SK-N-SH (cell line): ENCODE measurements around the gene SLC7A1. TPM values are rescaled to one million over a fixed set of nuclear protein-coding genes. Genes with fewer than 3 reads are reported as not detected.

Experiments used
- CTCF ChIA-PET: fragments of 300-600, 350-600 bp; formaldehyde crosslinking; extraction: SDS; loops from one replicate; lab custom pipeline; 2021; lab: Yijun Ruan, JAX
- POLR2A ChIA-PET: fragments of 350-600 bp; sonication (Branson Sonifier 250); formaldehyde crosslinking; extraction: SDS; loops from one replicate; lab custom pipeline; 2020; ENCODE audit warnings: antibody characterized with exemption, inconsistent platforms; lab: Yijun Ruan, JAX
- DNase-seq: peaks from one replicate; pipeline ENCODE4 v3.0.0; 2012
- H2AFZ ChIP-seq: fragments of 200-600 bp; sonication (generic); 2 replicates; pipeline ENCODE4 v1.8.1; 2016; ENCODE audit warnings: antibody characterized with exemption, mild to moderate bottlenecking, low read depth
- H3F3A ChIP-seq: fragments of 200-600 bp; sonication (generic); replicated peaks from 2 replicates; pipeline ENCODE3; 2016; ENCODE audit warnings: antibody characterized with exemption, mild to moderate bottlenecking; ENCODE audit not compliant: insufficient read depth
- H3K27ac ChIP-seq, 2 experiments: fragments of 200-500 bp in 1 of 2; fragments of 200-600 bp in 1 of 2; sonication (Bioruptor generic) in 1 of 2; sonication (generic), shearing (Covaris generic) in 1 of 2; 2 replicates each; pipeline versions ENCODE4 v1.5.1 to v1.6.1; 2014 to 2016; ENCODE audit warnings: low read depth in 2 of 2, inconsistent platforms in 1 of 2, low read length in 1 of 2, mild to moderate bottlenecking in 1 of 2, mixed read lengths in 1 of 2
- H3K27me3 ChIP-seq: fragments of 200-600 bp; sonication (generic), shearing (Covaris generic); 2 replicates; pipeline ENCODE4 v1.6.1; 2016; ENCODE audit warnings: mixed run types; ENCODE audit not compliant: insufficient read depth
- H3K36me3 ChIP-seq, 2 experiments: fragments of 200-500 bp in 1 of 2; fragments of 200-600 bp in 1 of 2; sonication (Bioruptor generic) in 1 of 2; sonication (generic) in 1 of 2; replicated peaks in 1 of 2; 2 replicates each; pipeline versions ENCODE3 to v1.5.1; 2014 to 2016; ENCODE audit warnings: low read length in 1 of 2, mild to moderate bottlenecking in 1 of 2; ENCODE audit not compliant: insufficient read depth in 2 of 2, control insufficient read depth in 1 of 2
- H3K4me1 ChIP-seq, 2 experiments: fragments of 200-500 bp in 1 of 2; fragments of 200-600 bp in 1 of 2; sonication (Bioruptor generic) in 1 of 2; sonication (generic), shearing (Covaris generic) in 1 of 2; 2 replicates each; pipeline versions ENCODE4 v1.5.1 to v1.6.1; 2014 to 2016; ENCODE audit warnings: low read depth in 1 of 2, low read length in 1 of 2, mixed run types in 1 of 2; ENCODE audit not compliant: insufficient read depth in 2 of 2, control insufficient read depth in 1 of 2
- H3K4me2 ChIP-seq: fragments of 200-600 bp; sonication (generic), shearing (Covaris generic); 2 replicates; pipeline ENCODE4 v1.6.1; 2017; ENCODE audit warnings: mixed run types
- H3K4me3 ChIP-seq, 2 experiments: fragments of 200-500 bp in 1 of 2; fragments of 200-600 bp in 1 of 2; sonication (Bioruptor generic) in 1 of 2; sonication (generic), shearing (Covaris generic) in 1 of 2; 2 replicates each; pipeline versions ENCODE4 v1.5.1 to v1.8.1; 2014 to 2016; ENCODE audit warnings: low read depth in 2 of 2, inconsistent platforms in 1 of 2, low read length in 1 of 2, mild to moderate bottlenecking in 1 of 2, mixed read lengths in 1 of 2, moderate library complexity in 1 of 2
- H3K79me2 ChIP-seq: fragments of 200-600 bp; sonication (generic); 2 replicates; pipeline ENCODE4 v1.8.1; 2017; ENCODE audit warnings: mild to moderate bottlenecking; ENCODE audit not compliant: insufficient read depth
- H3K9ac ChIP-seq: fragments of 200-600 bp; sonication (generic); 2 replicates; pipeline ENCODE4 v1.6.1; 2017; ENCODE audit warnings: mixed run types
- H3K9me2 ChIP-seq: fragments of 200-600 bp; sonication (generic); 2 replicates; pipeline ENCODE4 v1.6.1; 2017; ENCODE audit warnings: mixed run types
- H3K9me3 ChIP-seq: fragments of 200-600 bp; sonication (generic); 2 replicates; pipeline ENCODE4 v1.6.1; 2017; ENCODE audit warnings: mixed run types, mild to moderate bottlenecking, moderate library complexity
- H4K20me1 ChIP-seq: fragments of 200-600 bp; sonication (generic); 2 replicates; pipeline ENCODE4 v1.6.1; 2017; ENCODE audit warnings: mild to moderate bottlenecking, mixed run types; ENCODE audit not compliant: insufficient read depth
- JUND ChIP-seq: IDR thresholded peaks from 2 replicates; pipeline ENCODE4 v1.4.0; 2012
- MXI1 ChIP-seq: IDR thresholded peaks from 2 replicates; pipeline ENCODE4 v1.6.1; 2012; ENCODE audit warnings: mild to moderate bottlenecking, low read depth, low read length, improper control_type of control experiment
- POLR2AphosphoS5 ChIP-seq: IDR thresholded peaks from 2 replicates; pipeline ENCODE4 v1.6.1; 2012; ENCODE audit warnings: low read depth, low read length
- REST ChIP-seq: IDR thresholded peaks from 2 replicates; pipeline ENCODE4 v1.6.1; 2012; ENCODE audit warnings: mild to moderate bottlenecking, low read depth, low read length, moderate library complexity
- SIN3A ChIP-seq: IDR thresholded peaks from 2 replicates; pipeline ENCODE4 v1.6.1; 2012; ENCODE audit warnings: low read depth, mild to moderate bottlenecking, low read length, moderate library complexity, borderline replicate concordance
- SMC3 ChIP-seq: IDR thresholded peaks from 2 replicates; pipeline ENCODE4 v1.6.1; 2012; ENCODE audit warnings: low read depth, low read length, improper control_type of control experiment
- TAF1 ChIP-seq: IDR thresholded peaks from 2 replicates; pipeline ENCODE4 v1.6.1; 2012; ENCODE audit warnings: low read depth, mild to moderate bottlenecking, low read length, moderate library complexity, borderline replicate concordance
- TCF12 ChIP-seq: IDR thresholded peaks from 2 replicates; pipeline ENCODE4 v1.4.0; 2012
- TEAD4 ChIP-seq: IDR thresholded peaks from 2 replicates; pipeline ENCODE4 v1.4.0; 2012; ENCODE audit warnings: mild to moderate bottlenecking, borderline replicate concordance; ENCODE audit not compliant: insufficient read depth
- USF1 ChIP-seq: IDR thresholded peaks from 2 replicates; pipeline ENCODE4 v1.4.0; 2012; ENCODE audit warnings: low read depth, borderline replicate concordance
- USF2 ChIP-seq: fragments of 150-350 bp; IDR thresholded peaks from 2 replicates; pipeline ENCODE4 v1.6.1; 2017; ENCODE audit warnings: antibody characterized with exemption, low read length, low read depth, borderline replicate concordance
- ZBTB33 ChIP-seq: IDR thresholded peaks from 2 replicates; pipeline ENCODE4 v1.4.0; 2012; ENCODE audit warnings: low read depth, borderline replicate concordance
- WGBS: methylation state at CpG from one replicate; pipeline ENCODE4 v1.1.6; 2017; ENCODE audit warnings: low lambda C conversion rate; 5-methylcytosine and 5-hydroxymethylcytosine counted together
- polyA plus RNA-seq, 3 experiments: library from polyadenylated mRNA; depleted of rRNA; stranded (reverse); fragments of >200 nt; gene quantifications; 2 replicates each; pipeline ENCODE4 v1.2.3, GENCODE V29; 2012

The SLC7A1 gene
- polyA plus RNA-seq, 1 of the 3 experiments (the other 2 are of a cell fraction), result 14.0 TPM

- Histone ChIP-seq H3K27ac (peak overlapping the region in 1 of 2 experiments; percentile 75; a peak in 2 of 4 replicates), H3K9ac (no peak overlapping the region), H4K20me1 (peaks cover 97% of the 10 kb centered on the region), H3K36me3 (peaks cover 2 to 6% of the 10 kb centered on the region in 2 experiments), H3K27me3 (no peaks in the 10 kb centered on the region), H3K9me3 (no peaks in the 10 kb centered on the region), H3F3A (peaks cover 4% of the 10 kb centered on the region), H2AFZ (no peak overlapping the region), H3K9me2 (no peaks in the 10 kb centered on the region), H3K4me3 (no peak overlapping the region), H3K79me2 (peaks cover 100% of the 10 kb centered on the region), H3K4me1 (peaks cover 11 to 37% of the 10 kb centered on the region in 2 experiments; a peak in 3 of 4 replicates), H3K4me2 (no peak overlapping the region)
- TF ChIP-seq MXI1 (0 out of 2 replicates have a peak, but pooled peaks have one; percentile 12), TCF12 (no peak), TEAD4 (no peak)
- ChIA-PET CTCF (interaction anchor here (0.7 to 3.0 kb wide), 2 partner anchors 61 to 546 kb away, joined by 3 to 13 read pairs; no protein-coding TSS in a partner anchor), POLR2A (interaction anchor here (0.9 kb wide), 1 partner anchor 27 kb away, joined by 4 read pairs; no protein-coding TSS in a partner anchor)
- 64% methylated on average over 8 of the region's 8 CpGs for WGBS
- peak; percentile 52 for DNase-seq
Measured at GRCh38 chr13:29569253-29570050, 26.0 kb downstream of the SLC7A1 start.

GRCh38 chr13:29568731-29569130, 26.8 kb downstream of the SLC7A1 start:
- Histone ChIP-seq H3K4me2 (no peak overlapping the region), H3F3A (peaks cover 1% of the 10 kb centered on the region), H3K36me3 (peaks cover 2 to 6% of the 10 kb centered on the region in 2 experiments), H3K27me3 (no peaks in the 10 kb centered on the region), H3K9me3 (no peaks in the 10 kb centered on the region), H3K27ac (peak overlapping the region in 1 of 2 experiments; percentile 30; a peak in 1 of 4 replicates), H4K20me1 (peaks cover 97% of the 10 kb centered on the region), H3K4me1 (peaks cover 16 to 44% of the 10 kb centered on the region in 2 experiments; a peak in 3 of 4 replicates), H3K4me3 (no peak overlapping the region), H2AFZ (no peak overlapping the region), H3K9me2 (no peaks in the 10 kb centered on the region), H3K79me2 (peaks cover 100% of the 10 kb centered on the region), H3K9ac (no peak overlapping the region)
- 91% methylated on average over 9 of the region's 9 CpGs for WGBS
- CTCF ChIA-PET, result interaction anchor here (3.0 kb wide), 1 partner anchor 61 kb away, joined by 13 read pairs; no protein-coding TSS in a partner anchor
- DNase-seq, result no peak
- TF ChIP-seq TAF1 (no peak), SIN3A (no peak)
- POLR2A ChIA-PET, result interaction anchor here (0.9 kb wide), 1 partner anchor 27 kb away, joined by 4 read pairs; no protein-coding TSS in a partner anchor

- ChIA-PET CTCF (interaction anchor here (1.1 to 3.0 kb wide), 2 partner anchors 12 to 59 kb away, joined by 4 to 13 read pairs; no protein-coding TSS in a partner anchor), POLR2A (interaction anchor here (1.2 kb wide), 1 partner anchor 10 kb away, joined by 3 read pairs; no protein-coding TSS in a partner anchor)
- H3K79me2 ChIP-seq, result peaks cover 100% of the 10 kb centered on the region
- 98% methylated on average over 9 of the region's 9 CpGs for WGBS
- H3K9me2 ChIP-seq, result no peaks in the 10 kb centered on the region
- no peak overlapping the region for H3K27ac ChIP-seq
- H3K4me3 ChIP-seq, result no peak overlapping the region
- H3K36me3 ChIP-seq, result peaks cover 2 to 6% of the 10 kb centered on the region in 2 experiments
- peaks cover 15 to 39% of the 10 kb centered on the region in 2 experiments; a peak in 3 of 4 replicates for H3K4me1 ChIP-seq
- no peak overlapping the region for H2AFZ ChIP-seq
- H3K27me3 ChIP-seq, result no peaks in the 10 kb centered on the region
- no peak for DNase-seq
- H3K9me3 ChIP-seq, result no peaks in the 10 kb centered on the region
- no peak overlapping the region for H3K9ac ChIP-seq
- H4K20me1 ChIP-seq, result peaks cover 97% of the 10 kb centered on the region
- no peak overlapping the region for H3K4me2 ChIP-seq
- no peaks in the 10 kb centered on the region for H3F3A ChIP-seq
- TF ChIP-seq POLR2AphosphoS5, result no peak
- no peak for TF ChIP-seq ZBTB33
- TF ChIP-seq USF2, result no peak
- TF ChIP-seq REST, result no peak
- no peak for TF ChIP-seq JUND
- no peak for TF ChIP-seq SMC3
- no peak for TF ChIP-seq USF1
Measured at GRCh38 chr13:29567411-29567810, 28.1 kb downstream of the SLC7A1 start.
